Keratinocyte (primary cell): ENCODE measurements around the gene ADGRG6. TPM values are rescaled to one million over a fixed set of nuclear protein-coding genes. Genes with fewer than 3 reads are reported as not detected.

Experiments
- DNase-seq: peaks from one replicate; pipeline ENCODE4 v3.0.0-alpha.2; 2011; ENCODE audit warnings: low read depth, missing footprints, low spot score
- FAIRE-seq: peaks from 2 replicates; lab custom pipeline; 2011; peaks lifted over from hg19 to GRCh38; lab: Jason Lieb, UNC
- H2AFZ ChIP-seq: 2 replicates; pipeline ENCODE4 v1.6.0; 2012; ENCODE audit warnings: low read length, control low read depth, inconsistent platforms; ENCODE audit not compliant: control insufficient read depth
- H3K27ac ChIP-seq: 2 replicates; pipeline ENCODE4 v1.5.1; 2011; ENCODE audit warnings: low read length; ENCODE audit not compliant: control insufficient read depth, insufficient read depth
- H3K27me3 ChIP-seq: 3 replicates; pipeline ENCODE4 v1.6.0; 2011; ENCODE audit warnings: low read length; ENCODE audit not compliant: control insufficient read depth, insufficient read depth; ENCODE audit errors: extremely low read depth
- H3K36me3 ChIP-seq, 2 experiments: 2 replicates in 1 of 2; 3 replicates in 1 of 2; pipeline ENCODE4 v1.5.1; 2011; ENCODE audit warnings: low read length in 2 of 2, mild to moderate bottlenecking in 1 of 2; ENCODE audit not compliant: control insufficient read depth in 2 of 2, insufficient read depth in 2 of 2; ENCODE audit errors: extremely low read depth in 1 of 2
- H3K4me1 ChIP-seq: 3 replicates; pipeline ENCODE4 v1.5.1; 2011; ENCODE audit warnings: low read length; ENCODE audit not compliant: control insufficient read depth, insufficient read depth; ENCODE audit errors: extremely low read depth
- H3K4me2 ChIP-seq: 3 replicates; pipeline ENCODE4 v1.6.0; 2011; ENCODE audit warnings: low read depth, low read length; ENCODE audit not compliant: control insufficient read depth, insufficient read depth; ENCODE audit errors: extremely low read depth
- H3K4me3 ChIP-seq, 3 experiments: fragments of 200-600 bp in 1 of 3; sonication (generic) in 1 of 3; 2 replicates in 2 of 3; 3 replicates in 1 of 3; pipeline ENCODE4 v1.5.1; 2011 to 2016; ENCODE audit warnings: low read length in 3 of 3, mild to moderate bottlenecking in 3 of 3, control low read depth in 2 of 3, inconsistent platforms in 1 of 3, low read depth in 1 of 3, mixed read lengths in 1 of 3, mixed run types in 1 of 3, moderate library complexity in 1 of 3; ENCODE audit not compliant: control insufficient read depth in 2 of 3, insufficient read depth in 2 of 3; ENCODE audit errors: extremely low read depth in 1 of 3
- H3K79me2 ChIP-seq: 2 replicates; pipeline ENCODE4 v1.6.0; 2012; ENCODE audit warnings: low read length; ENCODE audit not compliant: control insufficient read depth, insufficient read depth
- H3K9ac ChIP-seq: 3 replicates; pipeline ENCODE4 v1.6.0; 2011; ENCODE audit warnings: low read length; ENCODE audit not compliant: control insufficient read depth, insufficient read depth; ENCODE audit errors: extremely low read depth
- H3K9me1 ChIP-seq: 3 replicates; pipeline ENCODE4 v1.6.0; 2011; ENCODE audit warnings: low read length; ENCODE audit not compliant: control insufficient read depth, insufficient read depth; ENCODE audit errors: extremely low read depth
- H3K9me3 ChIP-seq: 2 replicates; pipeline ENCODE4 v1.5.1; 2012; ENCODE audit warnings: low read depth, low read length; ENCODE audit not compliant: control insufficient read depth
- H4K20me1 ChIP-seq: 3 replicates; pipeline ENCODE4 v1.6.0; 2011; ENCODE audit warnings: low read length; ENCODE audit not compliant: control insufficient read depth, insufficient read depth; ENCODE audit errors: extremely low read depth
- EZH2 ChIP-seq: IDR thresholded peaks from one replicate; pipeline ENCODE4 v1.6.1; 2012; ENCODE audit warnings: inconsistent platforms, mild to moderate bottlenecking, low read length, moderate library complexity
- dilution Hi-C: fragments of 300-500 bp; cut with MboI; formaldehyde crosslinking; loops from one replicate; pipeline ENCODE4 v1.7.0; 2020; ENCODE audit warnings: low sequenced_read_pairs; ENCODE audit not compliant: extremely low pct_ligation_motif_present
- polyA plus RNA-seq, 5 experiments: library from polyadenylated mRNA; depleted of rRNA in 3 of 5; stranded (reverse) in 3 of 5; stranded (forward) in 1 of 5; unstranded in 1 of 5; fragments of >200 nt; gene quantifications; 1 replicate in 1 of 5; 2 replicates in 3 of 5; 3 replicates in 1 of 5; pipeline versions ENCODE4 v1.2.1 to v1.2.3, GENCODE V29; 2011 to 2012; ENCODE audit warnings: missing spikeins in 2 of 5, low read depth in 1 of 5, low replicate concordance in 1 of 5
- TF ChIP-seq, protein P1 (sequence below), 3 experiments: IDR thresholded peaks in 1 of 3; conservative IDR thresholded peaks in 1 of 3; optimal IDR thresholded peaks in 1 of 3; 2 replicates in 2 of 3; 3 replicates in 1 of 3; pipeline versions ENCODE3 to v1.5.1; 2011; ENCODE audit warnings: low read length in 3 of 3, mild to moderate bottlenecking in 3 of 3, moderate library complexity in 2 of 3, control low read depth in 1 of 3, inconsistent platforms in 1 of 3; ENCODE audit not compliant: insufficient read depth in 2 of 3; ENCODE audit errors: extremely low read depth in 1 of 3

Gene ADGRG6
- polyA plus RNA-seq, 1 donor (not counting 4 experiments of a cell fraction or from before 2014, with no cell fraction given), result 20.1 TPM

GRCh38 chr6:142290851-142291250, 11.0 kb upstream of the ADGRG6 start:
- Histone ChIP-seq H3K4me3 (no peak overlapping the region), H3K9ac (no peak overlapping the region), H3K4me1 (no peaks in the 10 kb centered on the region), H3K9me3 (no peaks in the 10 kb centered on the region), H3K36me3 (no peaks in the 10 kb centered on the region), H3K27ac (no peak overlapping the region), H3K4me2 (no peak overlapping the region), H2AFZ (no peak overlapping the region), H4K20me1 (no peaks in the 10 kb centered on the region), H3K9me1 (no peaks in the 10 kb centered on the region), H3K79me2 (no peaks in the 10 kb centered on the region), H3K27me3 (no peaks in the 10 kb centered on the region)
- FAIRE-seq, result no peak
- DNase-seq, result no peak
- no peak for TF ChIP-seq EZH2
- TF ChIP-seq, protein P1, sequence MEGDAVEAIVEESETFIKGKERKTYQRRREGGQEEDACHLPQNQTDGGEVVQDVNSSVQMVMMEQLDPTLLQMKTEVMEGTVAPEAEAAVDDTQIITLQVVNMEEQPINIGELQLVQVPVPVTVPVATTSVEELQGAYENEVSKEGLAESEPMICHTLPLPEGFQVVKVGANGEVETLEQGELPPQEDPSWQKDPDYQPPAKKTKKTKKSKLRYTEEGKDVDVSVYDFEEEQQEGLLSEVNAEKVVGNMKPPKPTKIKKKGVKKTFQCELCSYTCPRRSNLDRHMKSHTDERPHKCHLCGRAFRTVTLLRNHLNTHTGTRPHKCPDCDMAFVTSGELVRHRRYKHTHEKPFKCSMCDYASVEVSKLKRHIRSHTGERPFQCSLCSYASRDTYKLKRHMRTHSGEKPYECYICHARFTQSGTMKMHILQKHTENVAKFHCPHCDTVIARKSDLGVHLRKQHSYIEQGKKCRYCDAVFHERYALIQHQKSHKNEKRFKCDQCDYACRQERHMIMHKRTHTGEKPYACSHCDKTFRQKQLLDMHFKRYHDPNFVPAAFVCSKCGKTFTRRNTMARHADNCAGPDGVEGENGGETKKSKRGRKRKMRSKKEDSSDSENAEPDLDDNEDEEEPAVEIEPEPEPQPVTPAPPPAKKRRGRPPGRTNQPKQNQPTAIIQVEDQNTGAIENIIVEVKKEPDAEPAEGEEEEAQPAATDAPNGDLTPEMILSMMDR (optimal IDR thresholded peaks at IDR 0.05 in 1 of 3, IDR thresholded peaks at IDR 0.05 in 1 of 3, conservative IDR thresholded peaks at IDR 0.05 in 1 of 3; ENCODE audit: extremely low read depth in 1 of 3, insufficient read depth in 2 of 3, low read length in 3 of 3), result no peak
- dilution Hi-C loops, result no loop called here

GRCh38 chr6:142291512-142291911, 10.3 kb upstream of the ADGRG6 start:
- no peak overlapping the region for H3K9ac ChIP-seq
- no peaks in the 10 kb centered on the region for H3K36me3 ChIP-seq
- H3K9me3 ChIP-seq, result no peaks in the 10 kb centered on the region
- no peak overlapping the region for H3K4me2 ChIP-seq
- no peak for FAIRE-seq
- H3K27ac ChIP-seq, result no peak overlapping the region
- no peak overlapping the region for H3K4me3 ChIP-seq
- no peaks in the 10 kb centered on the region for H3K4me1 ChIP-seq
- no peaks in the 10 kb centered on the region for H3K27me3 ChIP-seq
- DNase-seq, result no peak
- no peaks in the 10 kb centered on the region for H4K20me1 ChIP-seq
- H3K9me1 ChIP-seq, result no peaks in the 10 kb centered on the region
- dilution Hi-C loops, result no loop called here
- H2AFZ ChIP-seq, result no peak overlapping the region
- TF ChIP-seq, protein P1 (optimal IDR thresholded peaks at IDR 0.05 in 1 of 3, IDR thresholded peaks at IDR 0.05 in 1 of 3, conservative IDR thresholded peaks at IDR 0.05 in 1 of 3; ENCODE audit: extremely low read depth in 1 of 3, insufficient read depth in 2 of 3, low read length in 3 of 3), result no peak
- no peak for TF ChIP-seq EZH2
- H3K79me2 ChIP-seq, result no peaks in the 10 kb centered on the region
